ENCODE data around the gene ATF7IP2.

- TF ChIP-seq CTCF (conservative IDR thresholded peaks at IDR 0.05), result no peak
- no peak for TF ChIP-seq EZH2 (IDR thresholded peaks at IDR 0.05; ENCODE audit: low read depth)
Measured at GRCh38 chr16:10339777-10340732, 45.8 kb upstream of the ATF7IP2 start.

Data from PC-9 (cell line).